Posterior vena cava (tissue), 2 donors: ENCODE data around the gene CTDSPL. TPM values are rescaled to one million over a fixed set of nuclear protein-coding genes. Genes with fewer than 3 reads are reported as not detected.

Source experiments
- DNase-seq: peaks from one replicate; pipeline ENCODE4 v3.0.0-alpha.2; 2020; ENCODE audit warnings: low spot score
- intact Hi-C, 2 donors: fragments of 100-400 bp; cut with DNase I; formaldehyde crosslinking; loops; one replicate each; pipeline versions ENCODE4 v1.14.1 to v1.14.2; 2022 to 2023
- total RNA-seq, 2 donors: library from RNA; stranded (reverse); fragmentation: NEBNext Ultra II Directional; extraction: Animal tissue kit (Norgen Biotek cat#: 25700); gene quantifications; one replicate each; pipeline ENCODE4 v1.2.1, GENCODE V29; 2021
- donor health status: DM: yes; HTN: yes; CAD: no.
- donor health status: DM: yes; HTN: yes; CAD: no.

CTDSPL gene
- total RNA-seq, 2 donors from 2014 or later = 41.3 to 45.7 TPM

- intact Hi-C loops = no loop called here
- no peak for DNase-seq
Observed at GRCh38 chr3:37953226-37953625, 91.5 kb downstream of the CTDSPL start.

GRCh38 chr3:37953707-37954394 lies 92.2 kb downstream of the CTDSPL start:
- intact Hi-C loops = no loop called here

GRCh38 chr3:37954881-37955280 lies 93.2 kb downstream of the CTDSPL start:
- intact Hi-C loops = no loop called here

More at GRCh38 chr3:37953707-37954394, 92.2 kb downstream of the CTDSPL start:
- DNase-seq = no peak

GRCh38 chr3:37955918-37956707 lies 94.4 kb downstream of the CTDSPL start:
- intact Hi-C loops = no loop called here
- DNase-seq = no peak

More at GRCh38 chr3:37954881-37955280, 93.2 kb downstream of the CTDSPL start:
- DNase-seq = no peak

GRCh38 chr3:37956723-37957538 lies 95.3 kb downstream of the CTDSPL start:
- intact Hi-C loops = no loop called here
- no peak for DNase-seq

GRCh38 chr3:37957539-37957936 lies 95.9 kb downstream of the CTDSPL start:
- intact Hi-C loops = no loop called here

GRCh38 chr3:37961622-37962431 lies 100.1 kb downstream of the CTDSPL start:
- no peak for DNase-seq
- intact Hi-C loops = loop anchor here in 1 of 2 donors (5.0 kb wide), 1 partner anchor 1130 kb away; no protein-coding TSS in a partner anchor

More at GRCh38 chr3:37957539-37957936, 95.9 kb downstream of the CTDSPL start:
- DNase-seq = no peak

- DNase-seq = no peak
- intact Hi-C loops = loop anchor here in 1 of 2 donors (5.0 kb wide), 1 partner anchor 1129 kb away; no protein-coding TSS in a partner anchor
Observed at GRCh38 chr3:37963016-37963415, 101.3 kb downstream of the CTDSPL start.

GRCh38 chr3:37963635-37964034 lies 102.0 kb downstream of the CTDSPL start:
- no peak for DNase-seq
- intact Hi-C loops = loop anchor here in 1 of 2 donors (5.0 kb wide), 1 partner anchor 1129 kb away; no protein-coding TSS in a partner anchor

- DNase-seq = no peak
- intact Hi-C loops = loop anchor here in 1 of 2 donors (5.0 kb wide), 1 partner anchor 1128 kb away; no protein-coding TSS in a partner anchor
Observed at GRCh38 chr3:37964146-37964545, 102.5 kb downstream of the CTDSPL start.

GRCh38 chr3:37964716-37965115 lies 103.0 kb downstream of the CTDSPL start:
- no peak for DNase-seq
- intact Hi-C loops = loop anchor here in 1 of 2 donors (5.0 kb wide), 2 partner anchors 107 to 1128 kb away; no protein-coding TSS in a partner anchor

GRCh38 chr3:37967260-37967881 lies 105.7 kb downstream of the CTDSPL start:
- DNase-seq = peak; percentile 88
- intact Hi-C loops = loop anchor here (2.0 to 5.0 kb wide), 2 partner anchors 110 to 113 kb away; no protein-coding TSS in a partner anchor

GRCh38 chr3:37968199-37968598 lies 106.5 kb downstream of the CTDSPL start:
- intact Hi-C loops = loop anchor here in 1 of 2 donors (5.0 kb wide), 1 partner anchor 111 kb away; no protein-coding TSS in a partner anchor
- no peak for DNase-seq

- no peak for DNase-seq
- intact Hi-C loops = loop anchor here in 1 of 2 donors (5.0 kb wide), 1 partner anchor 112 kb away; no protein-coding TSS in a partner anchor
Observed at GRCh38 chr3:37968813-37969595, 107.3 kb downstream of the CTDSPL start.

GRCh38 chr3:37969596-37970100 lies 108.0 kb downstream of the CTDSPL start:
- no peak for DNase-seq
- intact Hi-C loops = loop anchor here in 1 of 2 donors (5.0 kb wide), 1 partner anchor 112 kb away; no protein-coding TSS in a partner anchor

- DNase-seq = no peak
- intact Hi-C loops = no loop called here
Observed at GRCh38 chr3:37970802-37971201, 109.1 kb downstream of the CTDSPL start.

- DNase-seq = no peak
- intact Hi-C loops = no loop called here
Observed at GRCh38 chr3:37971467-37971866, 109.8 kb downstream of the CTDSPL start.
